ENCODE measurements around the gene CWC15.

DNA sequence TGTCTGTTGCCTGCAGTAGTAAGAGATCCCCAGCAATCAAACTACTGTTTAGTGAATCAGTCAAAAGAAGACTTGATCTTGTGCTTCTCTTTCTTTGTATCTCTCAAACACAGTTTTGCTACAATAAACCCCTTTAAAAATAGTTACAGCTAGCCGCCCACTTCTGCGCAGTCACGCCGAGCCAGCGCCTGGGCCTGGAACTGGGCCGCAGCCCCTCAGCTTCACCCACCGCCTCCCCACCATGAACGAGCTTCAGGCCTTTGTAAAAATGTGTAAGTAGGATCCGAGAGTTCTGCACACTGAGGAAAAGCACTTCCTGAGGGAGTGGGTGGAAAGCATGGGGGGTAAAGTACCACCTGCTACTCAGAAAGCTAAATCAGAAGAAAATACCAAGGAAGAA, 60.5 kb downstream of the CWC15 start:
- TF ChIP-seq, protein P1, sequence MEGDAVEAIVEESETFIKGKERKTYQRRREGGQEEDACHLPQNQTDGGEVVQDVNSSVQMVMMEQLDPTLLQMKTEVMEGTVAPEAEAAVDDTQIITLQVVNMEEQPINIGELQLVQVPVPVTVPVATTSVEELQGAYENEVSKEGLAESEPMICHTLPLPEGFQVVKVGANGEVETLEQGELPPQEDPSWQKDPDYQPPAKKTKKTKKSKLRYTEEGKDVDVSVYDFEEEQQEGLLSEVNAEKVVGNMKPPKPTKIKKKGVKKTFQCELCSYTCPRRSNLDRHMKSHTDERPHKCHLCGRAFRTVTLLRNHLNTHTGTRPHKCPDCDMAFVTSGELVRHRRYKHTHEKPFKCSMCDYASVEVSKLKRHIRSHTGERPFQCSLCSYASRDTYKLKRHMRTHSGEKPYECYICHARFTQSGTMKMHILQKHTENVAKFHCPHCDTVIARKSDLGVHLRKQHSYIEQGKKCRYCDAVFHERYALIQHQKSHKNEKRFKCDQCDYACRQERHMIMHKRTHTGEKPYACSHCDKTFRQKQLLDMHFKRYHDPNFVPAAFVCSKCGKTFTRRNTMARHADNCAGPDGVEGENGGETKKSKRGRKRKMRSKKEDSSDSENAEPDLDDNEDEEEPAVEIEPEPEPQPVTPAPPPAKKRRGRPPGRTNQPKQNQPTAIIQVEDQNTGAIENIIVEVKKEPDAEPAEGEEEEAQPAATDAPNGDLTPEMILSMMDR (IDR thresholded peaks at IDR 0.05): no peak
- no peak for TF ChIP-seq POLR2A (IDR thresholded peaks at IDR 0.05)

All from ovary (tissue), 3 donors.